Measurements from ENCODE around the gene TSR2. TPM values are rescaled to one million over a fixed set of nuclear protein-coding genes. Genes with fewer than 3 reads are reported as not detected.

Gene TSR2
- total and polyA plus RNA-seq, 2 of the 8 experiments (the other 6 are each of a cell fraction or from before 2014, with no cell fraction given): 15.1 to 44.2 TPM

- TF ChIP-seq SP1 (IDR thresholded peaks at IDR 0.05; ENCODE audit: low read depth, low read length): no peak
- TF ChIP-seq TAF7 (optimal IDR thresholded peaks at IDR 0.05; ENCODE audit: borderline replicate concordance, low read depth, low read length): no peak
- TF ChIP-seq SAP30 (IDR thresholded peaks at IDR 0.05; ENCODE audit: insufficient read depth, insufficient replicate concordance, low read length): no peak
- no peak for TF ChIP-seq MAX (IDR thresholded peaks at IDR 0.05)
- no peak for TF ChIP-seq GABPA (IDR thresholded peaks at IDR 0.05; ENCODE audit: borderline replicate concordance, insufficient read depth, low read length)
Measured at GRCh38 chrX:54449929-54450328, 9.7 kb downstream of the TSR2 start (continued).
